Heart left ventricle (tissue), 13 donors: ENCODE data around the gene PDGFD.

Experiments used
- POLR2A ChIP-seq, 2 donors: fragments of 450-650 bp; IDR thresholded peaks; one replicate each; pipeline ENCODE4 v1.6.1; 2017; ENCODE audit warnings: antibody characterized with exemption in 2 of 2, mild to moderate bottlenecking in 2 of 2, moderate library complexity in 2 of 2
- TF ChIP-seq, protein P1 (sequence below), 12 donors: fragments of 200-600 bp; sonication (generic) in 4 of 12; IDR thresholded peaks; one replicate each; pipeline versions ENCODE4 v1.5.0 to v1.8.0; 2018 to 2022; ENCODE audit warnings: antibody characterized with exemption in 12 of 12, mild to moderate bottlenecking in 5 of 12
- donor health status: ischemic (EF 13 %, LVEDD 7.1; RV severe dilation, severe dysfunction).
- donor health status: DM: no; HTN: yes; CAD: no.
- donor health status: DM: no; HTN: no; CAD: no.
- donor health status: ischemic (EF 25% LVEDD 6.9; RV normal size, moderate dysfunction).
- donor health status: ischemic (EF 25% LVEDD 5.7; RV mildly dilated, moderate dysfunction).
- donor health status: ischemic (EF 35%, LVEDD 5.7; RV mildly dilated, moderate dysfunction).
- donor health status: nonischemic (EF 11% LVEDD 7.7; RV severe dilation, severe dysfunction).
- donor health status: DM: yes; HTN: yes; CAD: no.
- donor health status: PGD.
- donor health status: ischemic (EF 29% LVEDD 5.4; RV normal size, mild dysfunction).
- donor health status: nonischemic (EF 23%, LVEDD 6.1; RV moderate dilation, normal function).

DNA sequence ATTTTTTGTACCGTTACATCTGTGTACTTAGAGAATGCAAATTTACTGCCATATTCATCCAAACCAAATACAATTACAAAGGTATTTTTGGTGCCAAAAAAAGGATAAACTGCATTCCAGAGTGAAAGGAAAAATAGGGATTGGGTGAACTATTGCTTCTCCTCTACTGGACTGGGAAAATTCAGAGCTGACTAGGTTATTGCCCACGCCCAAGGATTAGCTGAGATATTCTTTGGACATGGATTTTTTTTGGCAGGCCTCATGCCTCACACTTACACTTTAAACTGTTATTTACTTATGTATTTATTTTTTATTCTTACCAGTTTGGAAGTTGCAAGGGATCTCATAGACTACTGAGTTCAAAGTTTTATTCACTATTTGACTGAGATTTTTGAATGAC, 203.8 kb downstream of the PDGFD start:
- no peak for TF ChIP-seq POLR2A (IDR thresholded peaks at IDR 0.05)
- TF ChIP-seq, protein P1, sequence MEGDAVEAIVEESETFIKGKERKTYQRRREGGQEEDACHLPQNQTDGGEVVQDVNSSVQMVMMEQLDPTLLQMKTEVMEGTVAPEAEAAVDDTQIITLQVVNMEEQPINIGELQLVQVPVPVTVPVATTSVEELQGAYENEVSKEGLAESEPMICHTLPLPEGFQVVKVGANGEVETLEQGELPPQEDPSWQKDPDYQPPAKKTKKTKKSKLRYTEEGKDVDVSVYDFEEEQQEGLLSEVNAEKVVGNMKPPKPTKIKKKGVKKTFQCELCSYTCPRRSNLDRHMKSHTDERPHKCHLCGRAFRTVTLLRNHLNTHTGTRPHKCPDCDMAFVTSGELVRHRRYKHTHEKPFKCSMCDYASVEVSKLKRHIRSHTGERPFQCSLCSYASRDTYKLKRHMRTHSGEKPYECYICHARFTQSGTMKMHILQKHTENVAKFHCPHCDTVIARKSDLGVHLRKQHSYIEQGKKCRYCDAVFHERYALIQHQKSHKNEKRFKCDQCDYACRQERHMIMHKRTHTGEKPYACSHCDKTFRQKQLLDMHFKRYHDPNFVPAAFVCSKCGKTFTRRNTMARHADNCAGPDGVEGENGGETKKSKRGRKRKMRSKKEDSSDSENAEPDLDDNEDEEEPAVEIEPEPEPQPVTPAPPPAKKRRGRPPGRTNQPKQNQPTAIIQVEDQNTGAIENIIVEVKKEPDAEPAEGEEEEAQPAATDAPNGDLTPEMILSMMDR (IDR thresholded peaks at IDR 0.05) = no peak
